ENCODE results near the gene SLC44A2.

GRCh38 chr19:10686661-10687517 lies 61.5 kb downstream of the SLC44A2 start:
- TF ChIP-seq CTCF (IDR thresholded peaks at IDR 0.05 in 2 of 3, conservative IDR thresholded peaks at IDR 0.05 in 1 of 3; ENCODE audit: control insufficient read depth in 2 of 3, extremely low read depth in 1 of 3, insufficient read depth in 1 of 3, low read depth in 3 of 3, low read length in 3 of 3) (no peak), POLR2A (IDR thresholded peaks at IDR 0.05; ENCODE audit: low read depth, low read length) (peak; percentile 48; the same call in 1 of the 2 replicates), ZBTB40 (IDR thresholded peaks at IDR 0.05; ENCODE audit: borderline replicate concordance) (no peak), POLR2AphosphoS2 (IDR thresholded peaks at IDR 0.05; ENCODE audit: low read depth, low read length) (no peak), POLR2AphosphoS5 (IDR thresholded peaks at IDR 0.05; ENCODE audit: low read length) (peak; percentile 76), IRF3 (IDR thresholded peaks at IDR 0.05) (no peak), JUND (IDR thresholded peaks at IDR 0.05; ENCODE audit: low read depth, low read length) (no peak)
